Measurements from ENCODE around the gene ETV6.

ETV6 gene

GRCh38 chr12:11725686-11726085 lies 76.2 kb downstream of the ETV6 start:
- Histone ChIP-seq H3K4me1 (ENCODE audit: insufficient read depth, low read length, poor library complexity, severe bottlenecking) (peaks cover 43% of the 10 kb centered on the region), H3K4me2 (ENCODE audit: low read depth, low read length, poor library complexity, severe bottlenecking) (no peak overlapping the region), H3K36me3 (ENCODE audit: insufficient read depth, low read length) (peaks cover 17% of the 10 kb centered on the region; the same call in 1 of the 2 replicates), H3K79me2 (ENCODE audit: insufficient read depth, low read length) (peaks cover 99% of the 10 kb centered on the region), H3K9me2 (replicated peaks; ENCODE audit: low read depth, low read length) (no peaks in the 10 kb centered on the region), H3K9me3 (ENCODE audit: insufficient read depth, low read depth, low read length) (no peaks in the 10 kb centered on the region), H2AFZ (ENCODE audit: low read length) (no peak overlapping the region), H3K27me3 (ENCODE audit: insufficient read depth, low read length, poor library complexity, severe bottlenecking) (no peaks in the 10 kb centered on the region), H3K4me3 (ENCODE audit: low read length, poor library complexity, severe bottlenecking) (no peak overlapping the region), H3K9ac (ENCODE audit: low read depth, low read length, poor library complexity, severe bottlenecking) (no peak overlapping the region), H3F3A (ENCODE audit: low read depth) (no peaks in the 10 kb centered on the region), H4K20me1 (ENCODE audit: insufficient read depth, low read length, poor library complexity, severe bottlenecking) (peaks cover 47% of the 10 kb centered on the region)
- TF ChIP-seq EZH2phosphoT487 (IDR thresholded peaks at IDR 0.05; ENCODE audit: borderline replicate concordance): no peak
- TF ChIP-seq CTCF (conservative IDR thresholded peaks at IDR 0.05; ENCODE audit: low read length): no peak

- Histone ChIP-seq H3K9ac (ENCODE audit: low read depth, low read length, poor library complexity, severe bottlenecking) (no peak overlapping the region), H3K4me3 (ENCODE audit: low read length, poor library complexity, severe bottlenecking) (no peak overlapping the region), H3K4me1 (ENCODE audit: insufficient read depth, low read length, poor library complexity, severe bottlenecking) (peaks cover 48% of the 10 kb centered on the region), H2AFZ (ENCODE audit: low read length) (no peak overlapping the region), H3K27me3 (ENCODE audit: insufficient read depth, low read length, poor library complexity, severe bottlenecking) (no peaks in the 10 kb centered on the region), H4K20me1 (ENCODE audit: insufficient read depth, low read length, poor library complexity, severe bottlenecking) (peaks cover 49% of the 10 kb centered on the region), H3K36me3 (ENCODE audit: insufficient read depth, low read length) (peaks cover 17% of the 10 kb centered on the region; the same call in 1 of the 2 replicates), H3F3A (ENCODE audit: low read depth) (no peaks in the 10 kb centered on the region), H3K9me2 (replicated peaks; ENCODE audit: low read depth, low read length) (no peaks in the 10 kb centered on the region), H3K4me2 (ENCODE audit: low read depth, low read length, poor library complexity, severe bottlenecking) (no peak overlapping the region), H3K79me2 (ENCODE audit: insufficient read depth, low read length) (peaks cover 99% of the 10 kb centered on the region), H3K9me3 (ENCODE audit: insufficient read depth, low read depth, low read length) (no peaks in the 10 kb centered on the region)
- TF ChIP-seq CTCF (conservative IDR thresholded peaks at IDR 0.05; ENCODE audit: low read length): no peak
- no peak for TF ChIP-seq EZH2phosphoT487 (IDR thresholded peaks at IDR 0.05; ENCODE audit: borderline replicate concordance)
Observed at GRCh38 chr12:11726659-11727058, 77.2 kb downstream of the ETV6 start.

GRCh38 chr12:11727133-11727664 lies 77.7 kb downstream of the ETV6 start:
- H3K4me2 ChIP-seq (ENCODE audit: low read depth, low read length, poor library complexity, severe bottlenecking): no peak overlapping the region
- H3K4me1 ChIP-seq (ENCODE audit: insufficient read depth, low read length, poor library complexity, severe bottlenecking): peaks cover 48% of the 10 kb centered on the region
- H3K27me3 ChIP-seq (ENCODE audit: insufficient read depth, low read length, poor library complexity, severe bottlenecking): no peaks in the 10 kb centered on the region
- H3F3A ChIP-seq (ENCODE audit: low read depth): no peaks in the 10 kb centered on the region
- no peak overlapping the region for H3K4me3 ChIP-seq (ENCODE audit: low read length, poor library complexity, severe bottlenecking)
- H4K20me1 ChIP-seq (ENCODE audit: insufficient read depth, low read length, poor library complexity, severe bottlenecking): peaks cover 45% of the 10 kb centered on the region
- TF ChIP-seq CTCF (conservative IDR thresholded peaks at IDR 0.05; ENCODE audit: low read length) (no peak), EZH2phosphoT487 (IDR thresholded peaks at IDR 0.05; ENCODE audit: borderline replicate concordance) (no peak)
- H3K9me2 ChIP-seq (replicated peaks; ENCODE audit: low read depth, low read length): no peaks in the 10 kb centered on the region
- H2AFZ ChIP-seq (ENCODE audit: low read length): no peak overlapping the region
- peaks cover 17% of the 10 kb centered on the region; the same call in 1 of the 2 replicates for H3K36me3 ChIP-seq (ENCODE audit: insufficient read depth, low read length)
- peaks cover 99% of the 10 kb centered on the region for H3K79me2 ChIP-seq (ENCODE audit: insufficient read depth, low read length)
- no peak overlapping the region for H3K9ac ChIP-seq (ENCODE audit: low read depth, low read length, poor library complexity, severe bottlenecking)
- H3K9me3 ChIP-seq (ENCODE audit: insufficient read depth, low read depth, low read length): no peaks in the 10 kb centered on the region
